Nephron (organoid): ENCODE results near the gene KCNMA1.

Experiments used
- H3K27ac Mint-ChIP-seq, 3 experiments: 2 replicates each; pipeline ENCODE4 v1.8.0; 2020; ENCODE audit warnings: mixed read lengths in 3 of 3, mild to moderate bottlenecking in 2 of 3, moderate library complexity in 1 of 3
- H3K27me3 Mint-ChIP-seq: 2 replicates; pipeline ENCODE4 v1.8.0; 2021; ENCODE audit warnings: low read depth, mild to moderate bottlenecking, moderate library complexity, mixed read lengths
- H3K36me3 Mint-ChIP-seq: 2 replicates; pipeline ENCODE4 v1.8.0; 2020; ENCODE audit warnings: low read depth, mixed read lengths
- H3K4me1 Mint-ChIP-seq: 2 replicates; pipeline ENCODE4 v1.8.0; 2020; ENCODE audit warnings: mixed read lengths
- H3K4me3 Mint-ChIP-seq, 3 experiments: 2 replicates each; pipeline ENCODE4 v1.8.0; 2020; ENCODE audit warnings: mild to moderate bottlenecking in 3 of 3, mixed read lengths in 3 of 3, moderate library complexity in 2 of 3
- H3K9me3 Mint-ChIP-seq: 2 replicates; pipeline ENCODE4 v1.8.0; 2020; ENCODE audit warnings: mixed read lengths
- TF ChIP-seq, protein P1 (sequence below), 3 experiments: fragments of 200-600 bp; sonication (generic); IDR thresholded peaks; one replicate each; pipeline ENCODE4 v1.5.0; 2021; ENCODE audit warnings: antibody characterized with exemption in 3 of 3; ENCODE audit not compliant: unreplicated experiment in 3 of 3

The KCNMA1 gene

DNA sequence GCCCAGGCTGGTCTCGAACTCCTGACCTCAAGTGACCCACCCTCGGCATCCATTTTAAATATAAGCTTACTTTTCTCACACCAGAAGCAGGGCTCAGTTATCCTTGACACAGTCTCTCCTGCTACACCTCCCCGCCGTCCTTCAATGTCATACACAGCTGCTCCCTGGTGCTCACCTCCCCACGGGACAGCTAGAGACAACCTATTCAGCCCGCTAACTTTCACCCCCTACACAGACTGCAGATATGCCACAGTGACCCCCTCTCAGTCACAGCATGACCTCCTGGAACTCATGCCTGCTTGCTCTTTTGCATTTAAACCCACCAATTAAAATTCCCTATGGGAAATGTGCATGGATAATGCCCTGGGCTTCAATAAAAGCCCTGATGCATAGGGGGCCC, 44.2 kb upstream of the KCNMA1 start:
- Mint-ChIP-seq H3K27ac (no peak overlapping the region), H3K9me3 (no peaks in the 10 kb centered on the region), H3K4me1 (no peaks in the 10 kb centered on the region), H3K36me3 (no peaks in the 10 kb centered on the region), H3K27me3 (peaks cover 16% of the 10 kb centered on the region), H3K4me3 (no peak overlapping the region)
- TF ChIP-seq, protein P1, sequence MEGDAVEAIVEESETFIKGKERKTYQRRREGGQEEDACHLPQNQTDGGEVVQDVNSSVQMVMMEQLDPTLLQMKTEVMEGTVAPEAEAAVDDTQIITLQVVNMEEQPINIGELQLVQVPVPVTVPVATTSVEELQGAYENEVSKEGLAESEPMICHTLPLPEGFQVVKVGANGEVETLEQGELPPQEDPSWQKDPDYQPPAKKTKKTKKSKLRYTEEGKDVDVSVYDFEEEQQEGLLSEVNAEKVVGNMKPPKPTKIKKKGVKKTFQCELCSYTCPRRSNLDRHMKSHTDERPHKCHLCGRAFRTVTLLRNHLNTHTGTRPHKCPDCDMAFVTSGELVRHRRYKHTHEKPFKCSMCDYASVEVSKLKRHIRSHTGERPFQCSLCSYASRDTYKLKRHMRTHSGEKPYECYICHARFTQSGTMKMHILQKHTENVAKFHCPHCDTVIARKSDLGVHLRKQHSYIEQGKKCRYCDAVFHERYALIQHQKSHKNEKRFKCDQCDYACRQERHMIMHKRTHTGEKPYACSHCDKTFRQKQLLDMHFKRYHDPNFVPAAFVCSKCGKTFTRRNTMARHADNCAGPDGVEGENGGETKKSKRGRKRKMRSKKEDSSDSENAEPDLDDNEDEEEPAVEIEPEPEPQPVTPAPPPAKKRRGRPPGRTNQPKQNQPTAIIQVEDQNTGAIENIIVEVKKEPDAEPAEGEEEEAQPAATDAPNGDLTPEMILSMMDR (IDR thresholded peaks at IDR 0.05; ENCODE audit: unreplicated experiment in 3 of 3) = no peak

DNA sequence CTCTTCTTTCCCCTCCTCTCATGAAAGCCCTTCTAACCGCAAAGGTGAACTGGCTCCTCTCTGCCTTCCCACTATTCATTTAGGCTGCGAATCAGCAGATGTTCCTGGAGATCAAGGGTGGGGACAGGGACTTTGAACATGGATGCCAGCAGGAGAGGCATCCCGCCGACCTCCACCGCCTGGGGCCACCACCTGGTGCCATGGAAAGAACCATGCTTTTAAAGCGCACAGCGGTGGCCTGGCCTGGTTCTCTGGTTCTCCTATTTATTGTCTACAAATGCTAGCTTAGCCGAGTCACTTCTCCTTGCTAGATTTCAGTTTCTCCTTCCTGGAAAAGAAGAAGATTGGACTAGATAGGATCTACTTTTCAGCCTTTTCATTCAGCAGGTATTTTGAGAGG, 43.2 kb upstream of the KCNMA1 start:
- Mint-ChIP-seq H3K27me3 (peaks cover 14% of the 10 kb centered on the region), H3K9me3 (no peaks in the 10 kb centered on the region), H3K4me1 (no peaks in the 10 kb centered on the region), H3K27ac (no peak overlapping the region), H3K4me3 (no peak overlapping the region), H3K36me3 (no peaks in the 10 kb centered on the region)
- TF ChIP-seq, protein P1 (IDR thresholded peaks at IDR 0.05; ENCODE audit: unreplicated experiment in 3 of 3) = no peak

DNA sequence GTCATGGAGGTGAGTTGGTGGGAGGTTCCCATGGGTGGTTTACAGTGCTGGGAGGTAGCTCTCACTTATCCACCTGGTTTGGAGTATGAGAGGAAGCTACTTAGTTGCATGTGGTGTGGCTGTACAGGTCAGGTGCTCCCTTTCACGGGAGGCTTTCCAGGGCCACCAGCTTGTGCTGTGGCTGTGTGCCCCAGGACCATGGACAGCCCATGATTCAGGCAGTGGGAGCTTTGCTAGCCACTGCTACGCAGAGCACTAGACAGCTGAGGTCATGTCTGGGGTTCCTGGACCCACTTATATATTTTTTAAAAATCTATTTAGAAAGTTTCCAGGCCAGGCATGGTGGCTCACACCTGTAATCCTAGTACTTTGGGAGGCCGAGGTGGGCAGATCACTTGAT, 42.5 kb upstream of the KCNMA1 start:
- Mint-ChIP-seq H3K27ac (no peak overlapping the region), H3K36me3 (no peaks in the 10 kb centered on the region), H3K27me3 (peaks cover 14% of the 10 kb centered on the region), H3K4me3 (no peak overlapping the region), H3K4me1 (no peaks in the 10 kb centered on the region), H3K9me3 (no peaks in the 10 kb centered on the region)
- TF ChIP-seq, protein P1 (IDR thresholded peaks at IDR 0.05; ENCODE audit: unreplicated experiment in 3 of 3) = no peak

- TF ChIP-seq, protein P1 (IDR thresholded peaks at IDR 0.05; ENCODE audit: unreplicated experiment in 3 of 3) = no peak
- Mint-ChIP-seq H3K4me1 (no peaks in the 10 kb centered on the region), H3K27ac (no peak overlapping the region), H3K36me3 (no peaks in the 10 kb centered on the region), H3K9me3 (no peaks in the 10 kb centered on the region), H3K27me3 (peaks cover 14% of the 10 kb centered on the region), H3K4me3 (no peak overlapping the region)
These were observed 41.6 kb upstream of the KCNMA1 start for GRCh38 chr10:77679217-77679616.

- no peaks in the 10 kb centered on the region for H3K36me3 Mint-ChIP-seq
- peaks cover 14% of the 10 kb centered on the region for H3K27me3 Mint-ChIP-seq
- no peak overlapping the region for H3K27ac Mint-ChIP-seq
- no peaks in the 10 kb centered on the region for H3K4me1 Mint-ChIP-seq
- no peak overlapping the region for H3K4me3 Mint-ChIP-seq
- H3K9me3 Mint-ChIP-seq = no peaks in the 10 kb centered on the region
- TF ChIP-seq, protein P1 (IDR thresholded peaks at IDR 0.05; ENCODE audit: unreplicated experiment in 3 of 3) = no peak
These were observed 40.5 kb upstream of the KCNMA1 start for GRCh38 chr10:77678146-77678545.

- Mint-ChIP-seq H3K36me3 (no peaks in the 10 kb centered on the region), H3K9me3 (no peaks in the 10 kb centered on the region), H3K4me1 (no peaks in the 10 kb centered on the region), H3K27me3 (peaks cover 29% of the 10 kb centered on the region), H3K27ac (no peak overlapping the region), H3K4me3 (no peak overlapping the region)
- TF ChIP-seq, protein P1 (IDR thresholded peaks at IDR 0.05; ENCODE audit: unreplicated experiment in 3 of 3) = no peak
These were observed 37.7 kb upstream of the KCNMA1 start for GRCh38 chr10:77675347-77675746.
